CD14-positive monocyte (primary cell): Measurements from ENCODE around the gene KIF3C. TPM values are rescaled to one million over a fixed set of nuclear protein-coding genes. Genes with fewer than 3 reads are reported as not detected.

Experiments used
- DNase-seq, 3 donors: peaks; one replicate each; pipeline ENCODE4 v3.0.0-alpha.2; 2011 to 2022
- H2AFZ ChIP-seq: 2 replicates; pipeline ENCODE4 v1.6.0; 2012; ENCODE audit warnings: mild to moderate bottlenecking, low read depth, low read length, inconsistent platforms; ENCODE audit not compliant: insufficient read depth, poor library complexity, severe bottlenecking
- H3K27ac ChIP-seq, 2 donors: 1 replicate in 1 of 2; 2 replicates in 1 of 2; pipeline ENCODE4 v1.5.1; 2012 to 2013; ENCODE audit warnings: low read length in 2 of 2, control low read depth in 1 of 2, inconsistent platforms in 1 of 2, low read depth in 1 of 2, mild to moderate bottlenecking in 1 of 2
- H3K27me3 ChIP-seq, 2 donors: one replicate each; pipeline versions ENCODE4 v1.6.0 to v1.6.1; 2011 to 2013; ENCODE audit warnings: low read length in 2 of 2; ENCODE audit not compliant: control insufficient read depth in 2 of 2, insufficient read depth in 2 of 2
- H3K36me3 ChIP-seq, 2 donors: replicated peaks in 1 of 2; 1 replicate in 1 of 2; 2 replicates in 1 of 2; pipeline versions ENCODE4 v1.5.1 to v1.6.1; 2012 to 2013; ENCODE audit warnings: low read length in 2 of 2, control low read depth in 1 of 2, inconsistent platforms in 1 of 2, mild to moderate bottlenecking in 1 of 2; ENCODE audit not compliant: insufficient read depth in 2 of 2, control insufficient read depth in 1 of 2
- H3K4me1 ChIP-seq, 2 donors: 1 replicate in 1 of 2; 2 replicates in 1 of 2; pipeline versions ENCODE4 v1.5.1 to v1.6.1; 2012 to 2013; ENCODE audit warnings: low read length in 2 of 2, control low read depth in 1 of 2, inconsistent platforms in 1 of 2, mild to moderate bottlenecking in 1 of 2, moderate library complexity in 1 of 2; ENCODE audit not compliant: insufficient read depth in 2 of 2, control insufficient read depth in 1 of 2
- H3K4me2 ChIP-seq: replicated peaks from 2 replicates; pipeline ENCODE3; 2012; ENCODE audit warnings: low read length, moderate library complexity, mild to moderate bottlenecking; ENCODE audit not compliant: poor library complexity, severe bottlenecking; ENCODE audit errors: extremely low read depth
- H3K4me3 ChIP-seq, 3 experiments: fragments of 200-600 bp in 1 of 3; sonication (generic) in 1 of 3; replicated peaks in 1 of 3; 1 replicate in 2 of 3; 2 replicates in 1 of 3; pipeline ENCODE4 v1.5.1; 2011 to 2013; ENCODE audit warnings: low read length in 3 of 3, mild to moderate bottlenecking in 3 of 3, control low read depth in 2 of 3, low read depth in 2 of 3, inconsistent platforms in 1 of 3, moderate library complexity in 1 of 3
- H3K79me2 ChIP-seq: 2 replicates; pipeline ENCODE4 v1.6.0; 2012; ENCODE audit warnings: mild to moderate bottlenecking, control low read depth, inconsistent platforms, low read length, moderate library complexity; ENCODE audit not compliant: insufficient read depth
- H3K9ac ChIP-seq: 2 replicates; pipeline ENCODE4 v1.6.0; 2017; ENCODE audit warnings: low read length, mild to moderate bottlenecking; ENCODE audit not compliant: insufficient read depth, poor library complexity, severe bottlenecking
- H3K9me3 ChIP-seq, 2 donors: replicated peaks in 1 of 2; 1 replicate in 1 of 2; 2 replicates in 1 of 2; pipeline versions ENCODE4 v1.5.1 to v1.6.1; 2012 to 2013; ENCODE audit warnings: low read length in 2 of 2, control low read depth in 1 of 2; ENCODE audit not compliant: control insufficient read depth in 1 of 2, insufficient read depth in 1 of 2
- H4K20me1 ChIP-seq: 2 replicates; pipeline ENCODE4 v1.6.0; 2012; ENCODE audit warnings: mild to moderate bottlenecking, low read length, control low read depth, moderate library complexity; ENCODE audit not compliant: insufficient read depth
- H3K27ac Mint-ChIP-seq, 7 donors: one replicate each; pipeline ENCODE4 v1.8.0; 2020; ENCODE audit warnings: mild to moderate bottlenecking in 7 of 7, mixed read lengths in 7 of 7, moderate library complexity in 6 of 7, inconsistent platforms in 2 of 7
- H3K27me3 Mint-ChIP-seq, 3 donors: one replicate each; pipeline ENCODE4 v1.8.0; 2021 to 2022; ENCODE audit warnings: low read depth in 3 of 3, mild to moderate bottlenecking in 3 of 3, mixed read lengths in 3 of 3, moderate library complexity in 3 of 3, inconsistent platforms in 1 of 3
- H3K36me3 Mint-ChIP-seq, 2 donors: one replicate each; pipeline ENCODE4 v1.8.0; 2020; ENCODE audit warnings: mixed read lengths in 2 of 2, inconsistent platforms in 1 of 2, mild to moderate bottlenecking in 1 of 2
- H3K4me1 Mint-ChIP-seq: one replicate; pipeline ENCODE4 v1.8.0; 2020; ENCODE audit warnings: mild to moderate bottlenecking, mixed read lengths
- H3K4me3 Mint-ChIP-seq, 2 donors: one replicate each; pipeline ENCODE4 v1.8.0; 2020; ENCODE audit warnings: mild to moderate bottlenecking in 2 of 2, mixed read lengths in 2 of 2, moderate library complexity in 1 of 2
- H3K9me3 Mint-ChIP-seq, 7 donors: one replicate each; pipeline ENCODE4 v1.8.0; 2020 to 2022; ENCODE audit warnings: mixed read lengths in 7 of 7, mild to moderate bottlenecking in 6 of 7, moderate library complexity in 6 of 7, inconsistent platforms in 2 of 7
- CTCF ChIP-seq: fragments of 200-600 bp; IDR thresholded peaks from one replicate; pipeline ENCODE4 v1.8.0; 2022; ENCODE audit warnings: antibody characterized with exemption, mild to moderate bottlenecking
- WGBS: methylation state at CpG from one replicate; pipeline ENCODE4 v1.1.5; 2013; ENCODE audit warnings: missing lambda C conversion rate; ENCODE audit not compliant: insufficient coverage; 5-methylcytosine and 5-hydroxymethylcytosine counted together
- intact Hi-C, 2 donors: fragments of 100-400 bp; cut with micrococcal nuclease; formaldehyde crosslinking; loops; one replicate each; pipeline versions ENCODE4 v1.15.0 to v1.15.1; 2023
- polyA plus RNA-seq, 3 donors: library from polyadenylated mRNA; depleted of rRNA in 1 of 3; unstranded in 2 of 3; stranded (reverse) in 1 of 3; fragments of 300-500 nt in 2 of 3; fragments of >200 nt in 1 of 3; fragmentation: Illumina TruSeq in 2 of 3; gene quantifications; 1 replicate in 2 of 3; 2 replicates in 1 of 3; pipeline ENCODE4 v1.2.3, GENCODE V29; 2012 to 2021

KIF3C gene
- polyA plus RNA-seq, 3 donors, result 0.28 to 0.97 (median 0.47) TPM

- Histone ChIP-seq H3K9me3 (no peaks in the 10 kb centered on the region), H4K20me1 (no peaks in the 10 kb centered on the region), H3K27me3 (no peaks in the 10 kb centered on the region), H3K79me2 (no peaks in the 10 kb centered on the region), H3K9ac (no peak overlapping the region), H3K4me2 (no peak overlapping the region), H3K4me1 (peaks cover 13 to 17% of the 10 kb centered on the region in 2 donors), H3K4me3 (no peak overlapping the region), H3K36me3 (no peaks in the 10 kb centered on the region), H2AFZ (no peak overlapping the region), H3K27ac (no peak overlapping the region)
- peaks cover 0 to 2% (median 0%) of the 10 kb centered on the region in 7 donors for H3K9me3 Mint-ChIP-seq
- TF ChIP-seq CTCF, result no peak
- H3K27ac Mint-ChIP-seq, result no peak overlapping the region
- peaks cover 33% of the 10 kb centered on the region for H3K4me1 Mint-ChIP-seq
- intact Hi-C loops, result no loop called here
- peaks cover 6% of the 10 kb centered on the region in 2 donors for H3K36me3 Mint-ChIP-seq
- WGBS, result no CpG with 5 or more reads among the region's 2 CpGs
- H3K27me3 Mint-ChIP-seq, result peaks cover 0 to 11% (median 7%) of the 10 kb centered on the region in 3 donors
- no peak overlapping the region for H3K4me3 Mint-ChIP-seq
- no peak for DNase-seq
These were observed 3.3 kb downstream of the KIF3C start for GRCh38 chr2:25979001-25979400.

GRCh38 chr2:25977768-25978167 is 4.5 kb downstream of the KIF3C start:
- WGBS, result no CpG with 5 or more reads among the region's 3 CpGs
- H3K27me3 ChIP-seq, result no peaks in the 10 kb centered on the region
- peaks cover 29% of the 10 kb centered on the region for H3K4me1 Mint-ChIP-seq
- peaks cover 1 to 7% (median 7%) of the 10 kb centered on the region in 3 donors for H3K27me3 Mint-ChIP-seq
- no peaks in the 10 kb centered on the region for H3K9me3 ChIP-seq
- DNase-seq, result no peak
- H3K4me3 Mint-ChIP-seq, result peak overlapping the region in 1 of 2 donors; percentile 16
- H3K36me3 Mint-ChIP-seq, result peaks cover 6% of the 10 kb centered on the region in 2 donors
- intact Hi-C loops, result no loop called here
- no peak overlapping the region for H3K27ac ChIP-seq
- peaks cover 0 to 2% (median 0%) of the 10 kb centered on the region in 7 donors for H3K9me3 Mint-ChIP-seq
- no peaks in the 10 kb centered on the region for H4K20me1 ChIP-seq
- peak overlapping the region in 1 of 7 donors; percentile 31 for H3K27ac Mint-ChIP-seq
- H2AFZ ChIP-seq, result no peak overlapping the region
- H3K79me2 ChIP-seq, result no peaks in the 10 kb centered on the region
- no peak overlapping the region for H3K4me3 ChIP-seq
- no peaks in the 10 kb centered on the region for H3K36me3 ChIP-seq
- no peak overlapping the region for H3K4me2 ChIP-seq
- no peak for TF ChIP-seq CTCF
- no peak overlapping the region for H3K9ac ChIP-seq
- peaks cover 11 to 13% of the 10 kb centered on the region in 2 donors for H3K4me1 ChIP-seq
